ENCODE results near the gene BCL7A.

The BCL7A gene

DNA sequence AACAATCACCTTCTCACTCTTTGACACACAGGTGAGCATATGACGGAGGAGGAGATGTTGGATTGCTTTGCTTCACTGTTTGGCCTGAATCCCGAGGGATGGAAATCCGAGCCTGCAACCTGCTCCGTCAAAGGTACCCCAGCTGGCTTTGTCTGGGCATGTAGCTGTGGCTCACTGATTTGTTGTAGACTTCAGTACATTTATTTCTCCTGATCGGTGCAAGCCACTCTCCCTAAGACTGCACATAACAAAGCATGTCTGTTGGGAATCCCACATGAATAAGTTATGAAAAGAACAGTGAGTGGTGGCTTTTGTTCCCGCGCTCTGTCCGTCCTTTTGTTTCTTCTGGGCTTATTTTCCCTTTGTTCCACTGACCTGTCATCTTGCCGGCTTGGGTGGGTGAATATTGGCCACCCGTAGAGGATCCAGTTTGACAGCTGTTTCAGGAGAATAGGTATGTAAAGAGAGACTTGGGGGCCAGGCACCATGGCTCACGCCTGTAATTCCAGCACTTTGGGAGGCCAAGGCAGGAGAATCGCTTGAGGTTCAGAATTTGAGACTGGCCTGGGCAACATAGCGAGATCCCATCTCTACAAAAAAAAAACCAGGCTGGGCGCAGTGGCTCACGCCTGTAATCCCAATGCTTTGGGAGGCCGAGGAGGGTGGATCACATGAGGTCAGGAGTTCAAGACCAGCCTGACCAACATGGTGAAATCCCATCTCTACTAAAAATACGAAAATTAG is 20.0 kb upstream of the BCL7A start:
- no peak for DNase-seq (ENCODE audit: low read depth)

DNA sequence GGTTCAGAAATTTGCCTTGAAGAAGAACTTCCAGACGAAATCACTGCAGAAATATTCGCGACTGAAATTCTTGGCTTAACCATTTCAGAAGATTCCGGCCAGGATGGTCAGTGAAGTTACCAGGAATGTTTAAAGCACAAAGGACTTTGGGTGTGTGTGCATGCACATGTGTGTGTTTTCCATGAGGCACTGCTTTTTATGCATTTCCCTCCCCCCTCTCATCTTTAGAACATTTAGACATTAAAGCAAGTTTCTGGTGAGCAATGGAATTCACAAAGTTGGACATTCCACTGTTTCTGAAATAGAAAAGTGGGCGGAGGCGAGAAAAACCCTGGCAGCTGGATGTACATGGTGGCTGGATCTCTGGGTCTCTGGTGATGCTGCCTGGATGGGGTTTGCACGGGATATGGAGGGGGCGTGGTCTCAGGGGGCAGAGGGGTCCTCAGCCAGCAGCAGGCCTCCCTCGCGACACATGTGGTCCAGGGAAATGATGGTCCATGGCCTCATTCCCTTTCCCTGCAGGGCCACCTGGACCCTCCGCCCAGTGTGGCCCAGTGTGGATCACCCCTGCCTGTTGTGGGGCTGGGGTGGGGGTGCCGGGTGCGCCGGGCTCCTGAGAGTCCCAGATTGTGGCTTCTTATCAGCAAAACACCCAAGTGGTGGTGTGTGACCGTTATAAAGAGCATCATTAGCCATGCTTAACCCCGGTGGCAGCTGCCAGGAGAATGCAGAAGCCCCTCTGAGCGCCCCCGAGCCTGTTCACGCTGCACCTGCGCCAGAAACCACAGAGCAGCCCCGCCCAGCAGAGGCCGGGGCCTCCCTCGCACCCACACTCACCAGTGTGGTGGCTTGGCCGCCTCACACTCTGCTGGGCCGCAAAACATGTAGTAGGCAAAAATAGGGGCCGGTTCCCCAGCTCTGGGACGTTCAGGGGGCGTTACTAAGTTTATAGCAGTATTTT is 17.8 kb upstream of the BCL7A start:
- DNase-seq (ENCODE audit: low read depth), result no peak

GRCh38 chr12:122004633-122005071 is 17.0 kb upstream of the BCL7A start:
- no peak for DNase-seq (ENCODE audit: low read depth)

DNA sequence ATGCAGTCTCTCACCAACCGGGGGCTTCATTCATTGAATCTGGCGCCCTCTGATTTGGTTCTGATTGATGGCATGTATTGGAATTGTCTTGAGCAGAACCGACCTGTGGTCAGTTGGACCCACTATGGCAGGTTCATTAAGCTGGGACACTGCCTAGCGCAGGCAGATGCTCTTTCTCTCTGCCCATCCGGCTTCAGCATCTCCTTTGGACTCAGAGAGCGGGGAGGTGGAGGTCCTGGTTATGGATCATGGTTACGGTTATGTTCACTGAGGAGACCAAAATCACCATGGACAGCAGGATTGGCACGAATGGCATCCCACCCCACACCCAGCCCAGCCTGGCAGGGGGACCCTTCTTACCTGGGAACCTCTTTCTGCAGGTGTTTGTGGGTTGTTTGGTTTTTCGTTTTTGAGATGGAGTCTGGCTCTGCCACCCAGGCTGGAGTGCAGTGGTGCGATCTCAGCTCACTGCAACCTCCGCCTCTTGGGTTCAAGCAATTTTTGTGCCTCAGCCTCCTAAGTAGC is 16.4 kb upstream of the BCL7A start:
- DNase-seq (ENCODE audit: low read depth), result no peak

DNA sequence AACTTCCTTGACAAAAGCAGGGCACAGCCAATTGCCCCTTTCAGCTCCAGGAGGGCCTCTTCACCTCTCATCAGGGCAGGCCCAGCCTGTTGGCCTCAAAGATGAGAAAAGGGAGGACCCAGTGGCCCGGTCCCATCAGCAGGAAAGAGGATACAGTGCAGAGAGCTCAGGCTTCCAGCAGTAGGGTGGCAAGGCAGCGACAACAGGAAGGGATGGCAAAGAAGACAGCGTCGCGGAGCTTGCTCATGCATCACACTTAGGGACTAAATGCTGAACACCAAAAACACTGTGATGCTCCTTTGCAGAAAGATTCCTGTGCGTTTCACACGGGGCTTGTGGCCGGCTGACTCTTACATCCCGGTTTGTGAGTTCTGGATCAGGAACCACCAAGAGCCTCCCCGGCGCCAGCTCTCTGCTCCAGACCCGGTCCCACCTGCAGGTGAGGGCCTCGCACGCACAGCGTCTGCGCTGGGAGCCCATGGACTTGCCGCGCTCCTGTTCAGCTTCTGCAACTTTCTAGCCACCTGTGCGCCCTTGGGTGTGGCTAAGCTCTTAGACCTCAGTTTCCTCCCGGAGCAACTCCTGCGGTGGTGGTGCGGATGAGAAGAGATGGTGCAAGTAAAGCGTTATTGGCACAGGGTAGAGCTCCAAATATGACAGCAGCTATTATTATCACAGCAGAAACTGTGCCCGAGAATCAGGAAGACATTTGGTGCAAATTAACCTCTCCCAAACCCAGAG is 15.3 kb upstream of the BCL7A start:
- no peak for DNase-seq (ENCODE audit: low read depth)

DNA sequence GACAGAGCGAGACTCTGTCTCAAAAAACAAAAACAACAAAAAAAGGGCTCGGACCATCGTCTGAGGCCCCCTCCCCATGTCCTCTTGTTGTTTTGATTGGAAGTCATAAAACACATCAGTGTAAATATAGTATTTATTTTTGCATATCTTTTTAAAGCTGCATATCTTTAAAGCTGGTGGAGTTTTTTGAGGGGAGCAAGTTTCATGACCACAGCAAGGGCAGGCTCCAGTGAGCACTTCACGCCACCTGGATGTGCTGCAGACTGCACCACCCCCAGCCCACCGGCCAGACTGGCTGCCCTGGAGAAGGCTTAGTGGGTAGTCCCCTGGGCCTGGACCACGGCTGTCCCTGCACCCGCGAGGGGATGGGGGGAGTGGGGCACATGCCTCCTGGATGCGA is 11.9 kb upstream of the BCL7A start:
- DNase-seq (ENCODE audit: low read depth), result no peak

DNA sequence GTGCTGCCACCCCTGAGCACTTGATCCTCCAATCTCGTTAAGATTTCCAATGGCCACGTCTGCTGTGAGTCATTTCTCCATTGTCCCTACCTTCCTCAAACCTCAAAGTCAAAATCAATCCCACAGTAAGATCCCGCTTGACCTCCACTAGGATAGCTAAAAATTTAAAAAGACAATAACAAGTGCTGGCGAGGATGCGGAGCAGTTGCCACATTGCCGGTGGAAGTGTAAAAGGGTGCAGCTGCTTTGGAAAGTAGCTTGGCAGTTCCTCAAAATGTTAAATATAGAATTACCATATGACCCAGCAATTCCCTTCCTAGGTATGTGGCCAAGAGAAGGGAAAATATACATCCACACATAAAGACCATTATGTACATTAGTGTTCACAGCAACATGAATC is 9.5 kb upstream of the BCL7A start:
- no peak for DNase-seq (ENCODE audit: low read depth)

DNA sequence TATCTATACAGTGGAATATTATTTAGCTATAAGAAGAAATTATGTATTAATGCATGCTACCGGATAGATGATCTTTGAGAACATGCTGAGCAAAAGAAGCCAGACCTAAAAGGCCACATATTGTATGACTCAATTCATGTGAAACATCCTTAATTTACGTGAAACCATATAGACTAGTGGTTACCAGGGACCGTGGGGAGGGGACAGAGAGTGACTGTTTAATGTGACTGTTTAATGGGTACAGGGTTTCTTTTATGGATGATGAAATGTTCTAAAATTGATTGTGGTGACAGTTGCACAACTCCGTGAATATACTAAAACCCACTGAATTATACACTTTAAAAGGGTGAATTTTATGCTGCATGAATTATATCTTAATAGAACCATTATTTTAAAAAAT is 8.5 kb upstream of the BCL7A start:
- no peak for DNase-seq (ENCODE audit: low read depth)

- DNase-seq (ENCODE audit: low read depth), result no peak
Observed at GRCh38 chr12:122013791-122014590, 7.7 kb upstream of the BCL7A start.

GRCh38 chr12:122014781-122015180 is 6.9 kb upstream of the BCL7A start:
- DNase-seq (ENCODE audit: low read depth), result no peak

- DNase-seq (ENCODE audit: low read depth), result no peak
Observed at GRCh38 chr12:122018457-122018856, 3.2 kb upstream of the BCL7A start.

DNA sequence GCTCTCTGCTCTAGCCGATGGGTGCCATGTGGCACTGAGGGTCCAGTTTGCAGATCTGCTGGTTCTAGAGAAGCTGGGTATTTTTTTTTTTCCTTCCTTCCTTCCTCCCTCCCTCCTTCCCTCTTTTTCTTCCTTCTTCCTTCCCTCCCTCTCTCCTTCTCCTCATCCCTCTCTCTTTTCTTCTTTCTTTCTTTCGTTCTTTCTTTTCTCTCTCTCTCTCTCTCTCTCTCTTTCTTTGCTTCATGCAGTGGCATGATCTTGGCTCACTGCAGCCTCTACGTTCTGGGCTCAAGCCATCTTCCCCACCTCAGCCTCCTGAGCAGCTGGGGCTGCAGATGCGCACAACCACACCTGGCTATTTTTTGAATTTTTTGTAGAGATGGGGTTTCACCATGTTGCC is 2.7 kb upstream of the BCL7A start:
- no peak for DNase-seq (ENCODE audit: low read depth)

- DNase-seq (ENCODE audit: low read depth), result no peak
Observed at GRCh38 chr12:122020795-122021192, 890 bp upstream of the BCL7A start.

- DNase-seq (ENCODE audit: low read depth), result no peak
Observed at GRCh38 chr12:122021193-122021821, 377 bp upstream of the BCL7A start.

DNA sequence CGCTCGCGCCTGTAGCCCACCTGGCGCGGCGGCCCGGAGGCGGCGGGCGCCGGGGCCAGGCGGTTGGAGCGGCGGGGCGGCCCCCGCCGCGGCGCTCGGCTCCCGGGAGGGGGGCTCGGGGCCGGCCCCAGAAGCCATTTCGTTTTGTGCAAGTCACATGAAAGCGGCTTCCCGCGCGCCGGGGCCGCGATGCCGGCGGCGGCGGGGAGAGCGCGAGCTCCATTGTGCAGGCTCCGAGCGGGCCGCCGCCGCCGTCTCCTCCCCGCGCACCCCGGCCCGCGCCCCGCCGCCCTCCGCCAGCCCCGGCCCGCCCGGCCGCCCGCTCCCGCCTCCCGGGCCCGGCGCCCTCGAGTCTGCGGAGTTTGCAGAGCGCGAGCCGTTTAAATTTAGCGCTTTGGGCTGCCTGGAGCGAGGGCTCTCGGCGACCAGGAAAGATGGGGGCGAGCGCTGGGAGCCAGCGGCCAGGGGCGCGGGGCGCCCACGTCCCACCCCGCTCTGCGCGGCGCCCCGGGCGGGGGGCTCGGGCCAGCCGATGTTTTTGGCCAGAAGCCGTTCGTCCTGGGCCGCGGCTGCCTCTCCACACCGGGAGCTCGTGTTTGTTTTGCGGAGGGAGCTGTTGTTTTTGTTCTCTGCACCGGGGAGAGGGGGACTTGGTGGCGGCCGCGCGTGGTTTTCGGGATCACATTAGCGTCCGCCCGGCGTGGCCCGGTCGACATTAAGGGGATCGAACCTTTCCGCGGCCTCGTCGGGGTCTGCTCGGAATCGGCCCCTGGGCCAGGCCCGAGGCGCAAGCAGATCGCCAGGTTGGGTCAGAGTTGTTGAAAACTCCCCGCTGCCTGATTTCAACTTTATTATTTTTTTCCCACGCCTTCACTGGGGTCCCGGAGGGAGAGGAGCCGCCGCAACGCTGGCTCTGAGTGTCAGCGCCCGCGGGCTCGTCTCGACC is 982 bp downstream of the BCL7A start:
- no peak for DNase-seq (ENCODE audit: low read depth)

DNA sequence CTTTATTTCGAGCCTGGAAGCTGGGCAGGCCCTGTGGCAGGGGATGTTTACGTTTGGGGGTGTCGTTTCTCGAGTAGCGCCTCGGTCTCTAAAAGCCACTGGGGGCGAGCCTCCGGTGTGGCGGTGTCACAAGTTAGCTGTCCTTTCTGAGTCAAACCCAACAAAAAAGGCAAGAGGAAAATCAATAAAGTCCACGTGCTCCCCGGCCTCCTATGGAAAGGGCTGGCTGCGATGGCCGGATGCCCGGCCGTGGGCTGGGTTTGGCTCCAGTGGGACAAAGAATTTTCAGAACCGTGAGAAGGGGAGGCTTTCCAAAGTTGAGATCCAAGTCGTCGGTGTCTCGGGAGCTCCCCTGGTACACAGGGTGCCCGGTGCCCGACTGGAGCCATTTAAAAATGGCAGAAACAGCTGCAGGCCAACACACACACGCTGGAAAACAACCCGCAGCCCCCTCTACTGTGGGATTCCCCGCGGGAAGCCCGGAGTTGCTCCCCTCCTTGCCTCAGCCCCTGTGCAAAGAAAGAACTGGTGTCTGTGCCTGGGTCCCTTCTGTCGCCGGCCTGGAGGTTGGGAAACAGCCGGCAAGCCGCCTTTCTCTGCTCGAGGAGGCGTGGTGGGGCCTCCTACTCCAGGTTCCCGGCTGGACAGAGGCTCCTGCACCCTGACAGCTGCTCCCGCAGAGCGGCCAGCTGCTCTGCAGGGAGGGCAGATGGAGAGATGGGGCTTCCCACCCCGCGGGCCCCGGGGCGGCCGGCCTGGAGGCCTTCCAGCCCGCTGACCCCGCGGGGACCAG is 1.9 kb downstream of the BCL7A start:
- no peak for DNase-seq (ENCODE audit: low read depth)

DNA sequence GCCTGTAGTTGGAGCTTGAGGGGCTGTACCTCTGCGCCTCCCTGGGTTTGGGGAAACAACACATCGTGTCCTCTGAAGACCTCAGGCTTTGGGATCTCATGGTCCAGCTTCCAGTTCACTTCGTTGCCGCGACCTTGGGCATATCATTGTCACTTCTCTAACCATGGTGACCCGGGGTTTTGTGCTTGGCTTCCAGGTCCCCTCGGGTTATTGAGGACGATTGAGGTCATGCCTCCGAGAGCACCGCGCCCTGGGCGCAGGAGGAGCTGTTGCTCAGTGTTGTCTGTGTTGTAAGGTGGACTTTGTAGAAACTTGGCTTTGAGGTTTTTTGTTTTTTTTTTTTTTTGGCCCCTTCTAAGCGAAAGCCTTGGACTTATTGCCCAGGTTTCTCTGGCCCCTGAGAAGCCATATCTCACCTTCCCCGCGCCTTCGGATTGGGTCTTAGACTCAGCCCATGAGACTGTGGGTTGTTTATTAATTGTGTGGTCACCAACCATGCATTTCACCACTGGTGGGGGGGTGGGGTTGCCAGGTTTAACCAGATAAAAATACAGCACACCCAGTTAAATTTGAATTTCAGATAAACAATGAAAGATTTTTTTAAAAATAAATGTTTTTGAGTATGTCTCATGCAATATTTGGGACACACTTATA is 2.6 kb downstream of the BCL7A start:
- no peak for DNase-seq (ENCODE audit: low read depth)

DNA sequence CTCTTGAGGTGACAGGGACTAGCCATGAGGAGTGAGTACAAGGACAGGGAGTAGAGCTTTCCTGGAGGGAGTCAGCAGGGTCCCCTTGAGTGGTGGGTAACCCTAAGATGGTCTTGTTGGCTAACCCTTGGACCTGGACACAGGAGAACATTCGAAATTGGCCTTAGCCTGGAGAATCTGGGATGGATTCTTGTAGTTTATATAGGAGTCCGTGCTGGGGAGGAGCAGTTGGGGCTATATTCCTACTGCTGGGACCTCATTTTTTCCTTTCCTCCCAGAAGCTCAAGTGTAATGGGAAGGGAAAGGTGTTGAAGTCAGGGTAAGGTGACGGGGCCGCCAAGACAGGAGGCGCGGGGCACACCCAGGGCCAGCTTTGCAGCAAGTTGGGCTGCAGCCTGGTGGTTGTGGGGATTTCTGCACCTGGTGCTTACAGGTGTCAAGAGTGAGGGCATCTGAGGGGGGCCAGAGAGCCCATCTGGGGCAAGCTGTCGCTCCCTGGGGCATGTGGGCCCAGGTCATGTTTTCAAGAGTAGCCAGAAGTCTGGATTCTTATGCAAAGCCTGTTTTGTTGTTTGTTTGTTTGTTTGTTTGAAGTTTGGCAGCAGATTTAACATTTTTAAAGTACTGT is 5.1 kb downstream of the BCL7A start:
- DNase-seq (ENCODE audit: low read depth), result no peak

Measured in activated T-helper 9 cell treated with anti-CD3 and anti-CD28 coated beads, Interleukin-2, amount 50 U/mL, for 16 hours (primary cell).